Neural cell (in vitro differentiated cells): ENCODE measurements around the gene KCNH2.

Experiments used
- EP300 ChIP-seq: fragments of 450-650 bp; conservative IDR thresholded peaks from 2 replicates; pipeline ENCODE4 v1.6.1; 2014; ENCODE audit warnings: antibody characterized with exemption, mild to moderate bottlenecking, moderate library complexity; ENCODE audit not compliant: poor library complexity, severe bottlenecking
- EZH2 ChIP-seq: fragments of 200-600, 300-800 bp; shearing (Covaris generic), sonication (generic); IDR thresholded peaks from 2 replicates; pipeline ENCODE4 v1.6.1; 2014; ENCODE audit warnings: antibody characterized with exemption, low read length, borderline replicate concordance, mild to moderate bottlenecking; ENCODE audit not compliant: insufficient read depth, poor library complexity, severe bottlenecking
- MXI1 ChIP-seq: fragments of 450-650 bp; conservative IDR thresholded peaks from 2 replicates; pipeline ENCODE4 v1.6.1; 2014; ENCODE audit warnings: antibody characterized with exemption, mild to moderate bottlenecking; ENCODE audit not compliant: poor library complexity, severe bottlenecking
- POLR2AphosphoS5 ChIP-seq: IDR thresholded peaks from 2 replicates; pipeline ENCODE4 v1.6.1; 2012
- RAD21 ChIP-seq: fragments of 450-650 bp; conservative IDR thresholded peaks from 2 replicates; pipeline ENCODE4 v1.6.1; 2014; ENCODE audit warnings: antibody characterized with exemption, mild to moderate bottlenecking, moderate library complexity
- SMC3 ChIP-seq: fragments of 450-650 bp; conservative IDR thresholded peaks from 2 replicates; pipeline ENCODE4 v1.6.1; 2014; ENCODE audit warnings: antibody characterized with exemption, mild to moderate bottlenecking, moderate library complexity; ENCODE audit not compliant: poor library complexity
- TAF1 ChIP-seq: IDR thresholded peaks from 2 replicates; pipeline ENCODE4 v1.6.1; 2012; ENCODE audit warnings: low read depth
- TF ChIP-seq, protein P1 (sequence below): fragments of 450-650 bp; IDR thresholded peaks from 2 replicates; pipeline ENCODE4 v1.5.1; 2014; ENCODE audit warnings: antibody characterized with exemption, mild to moderate bottlenecking, moderate library complexity; ENCODE audit not compliant: poor library complexity, severe bottlenecking
- TF ChIP-seq, protein P2 (sequence below): IDR thresholded peaks from 2 replicates; pipeline ENCODE4 v1.6.1; 2012; ENCODE audit warnings: borderline replicate concordance

DNA sequence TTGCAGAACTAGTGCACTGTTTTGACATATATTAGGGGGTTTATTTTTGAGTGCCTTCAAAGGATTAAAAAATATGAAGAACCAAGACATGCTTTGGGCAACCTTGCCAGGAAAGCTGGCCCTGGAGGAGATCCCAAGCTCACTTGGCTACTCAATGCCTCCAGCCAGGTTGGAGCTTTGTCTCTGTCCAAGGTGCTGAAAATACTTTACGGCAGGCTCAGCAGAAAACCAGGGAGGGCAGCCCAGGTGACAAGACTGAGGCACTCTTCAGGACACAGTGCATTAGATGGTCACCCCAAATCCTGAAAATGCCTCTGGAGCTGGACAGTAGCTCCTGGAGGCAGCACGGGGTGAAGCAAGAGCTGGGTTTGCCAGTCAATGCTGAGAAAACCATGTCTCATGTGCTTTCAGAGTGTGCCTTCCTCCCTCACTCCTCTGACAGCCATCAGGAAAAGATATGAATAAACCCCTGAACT lies 5.8 kb upstream of the KCNH2 start:
- TF ChIP-seq, protein P1, sequence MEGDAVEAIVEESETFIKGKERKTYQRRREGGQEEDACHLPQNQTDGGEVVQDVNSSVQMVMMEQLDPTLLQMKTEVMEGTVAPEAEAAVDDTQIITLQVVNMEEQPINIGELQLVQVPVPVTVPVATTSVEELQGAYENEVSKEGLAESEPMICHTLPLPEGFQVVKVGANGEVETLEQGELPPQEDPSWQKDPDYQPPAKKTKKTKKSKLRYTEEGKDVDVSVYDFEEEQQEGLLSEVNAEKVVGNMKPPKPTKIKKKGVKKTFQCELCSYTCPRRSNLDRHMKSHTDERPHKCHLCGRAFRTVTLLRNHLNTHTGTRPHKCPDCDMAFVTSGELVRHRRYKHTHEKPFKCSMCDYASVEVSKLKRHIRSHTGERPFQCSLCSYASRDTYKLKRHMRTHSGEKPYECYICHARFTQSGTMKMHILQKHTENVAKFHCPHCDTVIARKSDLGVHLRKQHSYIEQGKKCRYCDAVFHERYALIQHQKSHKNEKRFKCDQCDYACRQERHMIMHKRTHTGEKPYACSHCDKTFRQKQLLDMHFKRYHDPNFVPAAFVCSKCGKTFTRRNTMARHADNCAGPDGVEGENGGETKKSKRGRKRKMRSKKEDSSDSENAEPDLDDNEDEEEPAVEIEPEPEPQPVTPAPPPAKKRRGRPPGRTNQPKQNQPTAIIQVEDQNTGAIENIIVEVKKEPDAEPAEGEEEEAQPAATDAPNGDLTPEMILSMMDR, result no peak
- TF ChIP-seq POLR2AphosphoS5, result no peak
- no peak for TF ChIP-seq RAD21
- no peak for TF ChIP-seq SMC3
- TF ChIP-seq EP300, result no peak
- no peak for TF ChIP-seq MXI1
- no peak for TF ChIP-seq EZH2
- TF ChIP-seq TAF1, result no peak
- TF ChIP-seq, protein P2, sequence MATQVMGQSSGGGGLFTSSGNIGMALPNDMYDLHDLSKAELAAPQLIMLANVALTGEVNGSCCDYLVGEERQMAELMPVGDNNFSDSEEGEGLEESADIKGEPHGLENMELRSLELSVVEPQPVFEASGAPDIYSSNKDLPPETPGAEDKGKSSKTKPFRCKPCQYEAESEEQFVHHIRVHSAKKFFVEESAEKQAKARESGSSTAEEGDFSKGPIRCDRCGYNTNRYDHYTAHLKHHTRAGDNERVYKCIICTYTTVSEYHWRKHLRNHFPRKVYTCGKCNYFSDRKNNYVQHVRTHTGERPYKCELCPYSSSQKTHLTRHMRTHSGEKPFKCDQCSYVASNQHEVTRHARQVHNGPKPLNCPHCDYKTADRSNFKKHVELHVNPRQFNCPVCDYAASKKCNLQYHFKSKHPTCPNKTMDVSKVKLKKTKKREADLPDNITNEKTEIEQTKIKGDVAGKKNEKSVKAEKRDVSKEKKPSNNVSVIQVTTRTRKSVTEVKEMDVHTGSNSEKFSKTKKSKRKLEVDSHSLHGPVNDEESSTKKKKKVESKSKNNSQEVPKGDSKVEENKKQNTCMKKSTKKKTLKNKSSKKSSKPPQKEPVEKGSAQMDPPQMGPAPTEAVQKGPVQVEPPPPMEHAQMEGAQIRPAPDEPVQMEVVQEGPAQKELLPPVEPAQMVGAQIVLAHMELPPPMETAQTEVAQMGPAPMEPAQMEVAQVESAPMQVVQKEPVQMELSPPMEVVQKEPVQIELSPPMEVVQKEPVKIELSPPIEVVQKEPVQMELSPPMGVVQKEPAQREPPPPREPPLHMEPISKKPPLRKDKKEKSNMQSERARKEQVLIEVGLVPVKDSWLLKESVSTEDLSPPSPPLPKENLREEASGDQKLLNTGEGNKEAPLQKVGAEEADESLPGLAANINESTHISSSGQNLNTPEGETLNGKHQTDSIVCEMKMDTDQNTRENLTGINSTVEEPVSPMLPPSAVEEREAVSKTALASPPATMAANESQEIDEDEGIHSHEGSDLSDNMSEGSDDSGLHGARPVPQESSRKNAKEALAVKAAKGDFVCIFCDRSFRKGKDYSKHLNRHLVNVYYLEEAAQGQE, result peak; percentile 74
